GM10266 (cell line): ENCODE results near the gene RNF111.

Experiments
- DNase-seq: peaks from one replicate; pipeline ENCODE4 v3.0.0; 2012; ENCODE audit errors: extremely low spot score
- TF ChIP-seq, protein P1 (sequence below): IDR thresholded peaks from 2 replicates; pipeline ENCODE4 v1.5.1; 2012; ENCODE audit warnings: mild to moderate bottlenecking, low read depth; ENCODE audit not compliant: control insufficient read depth, insufficient read depth; ENCODE audit errors: missing control alignments

Gene RNF111

DNA sequence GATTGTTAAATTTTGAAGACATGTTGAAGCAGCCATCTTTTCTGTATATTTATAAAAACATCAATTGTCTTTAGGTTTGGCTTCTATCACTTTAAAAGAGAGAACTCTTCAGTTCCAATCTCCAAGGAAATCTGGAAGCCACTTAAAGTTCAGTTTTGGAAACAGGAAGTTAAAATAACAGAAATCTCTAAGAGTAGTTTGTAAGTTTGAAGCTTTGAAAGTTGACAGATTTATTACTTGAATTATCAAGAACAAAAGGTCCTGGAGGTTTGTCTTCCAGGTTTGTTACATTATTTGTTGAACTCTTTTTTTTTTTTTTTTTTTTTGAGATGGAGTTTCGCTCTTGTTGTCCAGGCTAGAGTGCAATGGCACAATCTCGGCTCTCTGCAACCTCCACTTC, 30.0 kb downstream of the RNF111 start:
- no peak for DNase-seq
- TF ChIP-seq, protein P1, sequence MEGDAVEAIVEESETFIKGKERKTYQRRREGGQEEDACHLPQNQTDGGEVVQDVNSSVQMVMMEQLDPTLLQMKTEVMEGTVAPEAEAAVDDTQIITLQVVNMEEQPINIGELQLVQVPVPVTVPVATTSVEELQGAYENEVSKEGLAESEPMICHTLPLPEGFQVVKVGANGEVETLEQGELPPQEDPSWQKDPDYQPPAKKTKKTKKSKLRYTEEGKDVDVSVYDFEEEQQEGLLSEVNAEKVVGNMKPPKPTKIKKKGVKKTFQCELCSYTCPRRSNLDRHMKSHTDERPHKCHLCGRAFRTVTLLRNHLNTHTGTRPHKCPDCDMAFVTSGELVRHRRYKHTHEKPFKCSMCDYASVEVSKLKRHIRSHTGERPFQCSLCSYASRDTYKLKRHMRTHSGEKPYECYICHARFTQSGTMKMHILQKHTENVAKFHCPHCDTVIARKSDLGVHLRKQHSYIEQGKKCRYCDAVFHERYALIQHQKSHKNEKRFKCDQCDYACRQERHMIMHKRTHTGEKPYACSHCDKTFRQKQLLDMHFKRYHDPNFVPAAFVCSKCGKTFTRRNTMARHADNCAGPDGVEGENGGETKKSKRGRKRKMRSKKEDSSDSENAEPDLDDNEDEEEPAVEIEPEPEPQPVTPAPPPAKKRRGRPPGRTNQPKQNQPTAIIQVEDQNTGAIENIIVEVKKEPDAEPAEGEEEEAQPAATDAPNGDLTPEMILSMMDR: no peak

GRCh38 chr15:59018833-59019232, 31.4 kb downstream of the RNF111 start:
- DNase-seq: no peak
- TF ChIP-seq, protein P1: no peak

DNA sequence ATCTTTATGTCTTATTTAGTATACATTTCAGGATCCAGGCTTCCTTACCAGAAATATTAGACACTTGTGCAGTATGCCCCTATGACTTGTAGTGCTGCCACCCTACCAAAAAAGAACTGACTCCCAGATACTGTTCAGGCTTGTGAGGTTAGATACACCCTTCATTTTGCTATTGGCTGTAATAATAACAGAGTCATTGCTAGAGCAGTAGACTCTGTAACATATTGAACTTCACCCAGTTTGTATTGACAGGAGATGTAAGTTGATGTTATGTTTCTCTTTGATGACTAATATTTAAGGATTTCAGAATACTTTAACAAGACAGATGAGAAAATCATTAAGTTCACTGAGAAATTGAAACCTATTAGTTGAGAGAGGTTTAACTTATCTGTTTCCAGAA, 32.9 kb downstream of the RNF111 start:
- no peak for DNase-seq
- TF ChIP-seq, protein P1: no peak

DNA sequence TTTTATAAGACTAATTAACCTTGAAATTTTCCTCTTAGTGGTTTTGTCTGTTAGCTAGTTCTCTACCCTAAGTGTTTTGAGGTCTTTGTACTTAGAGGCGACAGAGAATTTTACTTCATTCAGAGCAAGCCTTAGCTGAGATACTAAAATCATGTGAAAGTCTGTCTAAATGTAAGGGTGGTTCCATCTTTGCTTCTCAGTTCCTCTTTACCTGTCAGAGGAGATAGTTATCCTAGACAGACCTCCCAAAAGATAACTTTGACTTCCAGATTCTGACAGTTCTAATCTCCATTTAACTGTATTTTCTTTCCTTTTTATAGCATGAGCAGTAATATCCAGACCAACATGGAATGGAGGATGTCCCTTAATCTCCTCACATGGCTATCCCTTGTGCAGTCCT, 34.7 kb downstream of the RNF111 start:
- DNase-seq: no peak
- TF ChIP-seq, protein P1: no peak

GRCh38 chr15:59026207-59026606, 38.7 kb downstream of the RNF111 start:
- DNase-seq: no peak

GRCh38 chr15:59028387-59028955, 41.0 kb downstream of the RNF111 start:
- TF ChIP-seq, protein P1: no peak
- no peak for DNase-seq

More at GRCh38 chr15:59026207-59026606, 38.7 kb downstream of the RNF111 start:
- TF ChIP-seq, protein P1: no peak

GRCh38 chr15:59029554-59029953, 42.1 kb downstream of the RNF111 start:
- TF ChIP-seq, protein P1: no peak
- no peak for DNase-seq
